Measurements from ENCODE around the gene FTO.

GRCh38 chr16:53840456-53840855, 136.5 kb downstream of the FTO start:
- TF ChIP-seq EZH2 (IDR thresholded peaks at IDR 0.05) (no peak), POLR2AphosphoS5 (IDR thresholded peaks at IDR 0.05; ENCODE audit: borderline replicate concordance, low read depth, low read length) (no peak)

Data from SK-N-MC (cell line).